ENCODE data around the gene TRIM74.
A peak's percentile ranks its signal among the peaks of the same experiment; 100 is the strongest.
"Not testable (repeated sequence)": the region's sequence is repeated elsewhere in the genome, so short reads cannot be mapped to it uniquely, and the experiment has no call there.

Gene TRIM74

GRCh38 chr7:72954563-72955198, 14.6 kb downstream of the TRIM74 start:
- DNase-seq, result not testable (repeated sequence)

DNA sequence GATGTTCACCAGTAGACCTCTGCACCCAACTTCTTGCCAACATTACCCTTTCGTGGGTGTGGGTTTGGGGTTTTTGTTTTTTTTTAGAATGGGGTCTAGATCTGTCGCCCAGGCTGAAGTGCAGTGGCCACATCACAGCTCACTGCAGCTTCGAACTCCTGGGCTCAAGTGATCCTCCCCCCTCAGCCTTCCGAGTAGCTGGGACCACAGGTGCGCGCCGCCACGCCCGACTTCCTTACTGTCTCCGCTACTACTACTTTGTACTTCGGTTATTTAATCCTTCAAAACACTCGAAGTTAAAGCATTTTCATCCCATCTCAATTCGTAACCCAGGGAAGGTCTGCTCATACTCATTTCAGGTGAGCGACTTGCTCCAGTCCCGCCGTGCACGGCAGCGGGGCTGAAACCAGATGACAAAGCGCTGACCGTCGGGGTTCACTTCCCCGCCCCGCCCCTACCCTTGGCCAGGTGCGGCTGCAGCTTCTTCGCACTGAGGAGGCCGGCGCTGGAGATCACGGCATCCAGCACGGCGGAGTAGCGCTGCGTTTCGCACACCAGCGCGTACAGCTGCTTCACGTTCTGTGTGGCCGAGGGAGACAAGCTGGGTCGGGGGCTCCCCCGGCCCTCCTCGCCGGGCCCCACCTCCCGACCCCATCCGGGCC, 15.2 kb downstream of the TRIM74 start:
- DNase-seq, result not testable (repeated sequence)

GRCh38 chr7:72950432-72950831, 18.8 kb downstream of the TRIM74 start:
- not testable (repeated sequence) for DNase-seq

- DNase-seq, result not testable (repeated sequence)
Observed at GRCh38 chr7:72949686-72950085, 19.6 kb downstream of the TRIM74 start.

DNA sequence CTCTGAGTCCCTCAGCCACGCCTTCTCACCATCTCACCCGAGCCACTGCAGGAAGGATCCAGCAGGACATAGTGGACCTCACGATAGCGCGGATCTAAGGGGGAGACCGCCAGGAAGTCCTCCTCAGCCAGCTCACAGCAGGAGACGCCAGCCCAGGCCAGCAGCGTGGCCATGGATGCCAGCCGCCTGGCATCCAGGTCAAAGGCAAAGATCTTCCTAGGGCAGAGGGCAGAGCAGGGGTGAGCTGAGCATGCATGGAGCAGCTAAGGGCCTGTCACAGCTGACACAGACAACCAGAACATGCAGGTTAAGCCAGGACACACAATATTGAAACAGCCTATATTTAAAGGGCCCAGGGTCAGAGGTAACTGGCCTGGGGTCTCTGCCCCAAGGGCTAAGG, 20.0 kb downstream of the TRIM74 start:
- not testable (repeated sequence) for DNase-seq

- DNase-seq, result not testable (repeated sequence)
Observed at GRCh38 chr7:72948714-72949113, 20.6 kb downstream of the TRIM74 start.

GRCh38 chr7:72946130-72946745, 23.0 kb downstream of the TRIM74 start:
- DNase-seq, result not testable (repeated sequence)

DNA sequence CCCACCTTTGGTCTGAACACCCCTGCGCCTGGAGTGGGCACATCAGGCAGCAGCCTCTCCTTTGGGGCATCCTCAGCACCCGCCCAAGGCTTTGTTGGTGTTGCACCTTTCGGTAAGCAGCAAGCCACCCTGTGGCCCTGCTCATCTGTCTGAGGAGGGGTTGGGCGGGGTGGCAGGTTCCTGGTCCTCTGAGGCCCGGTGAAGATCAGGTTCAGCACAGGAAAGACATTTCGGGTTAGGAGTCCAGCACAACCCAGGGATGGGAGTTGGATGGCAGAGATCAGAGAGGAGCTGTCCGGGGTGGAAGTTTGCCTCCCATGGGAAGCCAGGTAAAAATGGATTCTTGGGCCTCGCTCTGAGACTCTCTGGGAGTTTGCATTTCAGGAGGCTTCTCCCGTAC, 23.7 kb downstream of the TRIM74 start:
- not testable (repeated sequence) for DNase-seq

DNA sequence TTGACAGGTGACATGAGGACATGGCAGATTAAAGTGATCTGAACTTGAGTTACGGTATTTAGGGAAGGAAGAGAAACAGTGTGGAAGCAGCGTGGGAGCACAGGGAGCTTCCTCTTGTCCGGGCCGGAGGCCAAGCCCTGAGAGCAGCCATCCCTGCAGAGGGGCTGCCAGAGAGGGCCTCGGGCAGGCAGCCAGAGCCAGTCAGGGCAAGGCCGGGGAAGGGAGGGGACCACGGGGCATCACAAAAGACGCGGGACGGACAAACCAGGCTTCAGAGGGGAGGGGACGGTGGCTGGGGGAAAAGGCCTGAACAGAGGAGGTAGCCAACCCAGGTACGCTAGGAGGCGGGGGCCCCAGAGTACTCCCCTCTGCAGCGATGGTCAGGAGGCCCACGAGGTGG, 24.3 kb downstream of the TRIM74 start:
- not testable (repeated sequence) for DNase-seq

GRCh38 chr7:72942956-72943355, 26.3 kb downstream of the TRIM74 start:
- DNase-seq, result not testable (repeated sequence)

GRCh38 chr7:72942022-72942705, 27.1 kb downstream of the TRIM74 start:
- not testable (repeated sequence) for DNase-seq

DNA sequence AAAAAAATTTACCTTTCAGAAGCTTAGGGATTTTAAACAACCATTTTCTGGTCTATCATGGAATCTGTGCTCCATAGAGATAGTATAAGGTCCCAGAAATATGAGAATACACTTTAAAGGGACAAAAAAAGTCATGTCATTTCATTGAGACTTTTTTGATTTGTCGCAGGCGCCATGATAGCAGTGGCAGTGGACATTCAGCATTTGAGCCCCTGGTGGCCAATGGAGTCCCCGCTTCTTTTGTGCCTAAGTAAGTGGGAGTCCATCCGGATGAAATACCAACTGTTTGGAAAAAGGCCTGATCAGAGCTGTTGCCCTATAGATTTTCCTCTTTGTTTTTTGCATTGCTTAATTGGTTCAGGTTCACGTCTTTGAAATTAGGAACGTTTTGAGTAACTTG, 41.0 kb downstream of the TRIM74 start:
- not testable (repeated sequence) for DNase-seq

- not testable (repeated sequence) for DNase-seq
Observed at GRCh38 chr7:72927791-72928190, 41.5 kb downstream of the TRIM74 start.

- no peak for DNase-seq
Observed at GRCh38 chr7:72925546-72926120, 43.6 kb downstream of the TRIM74 start.

GRCh38 chr7:72924733-72925545, 44.3 kb downstream of the TRIM74 start, which contains the start of gene POM121:
Gene POM121 (plus strand): TSS chr7:72925095. CDS start chr7:72925122, 27 bp downstream.
- peak; percentile 7 for DNase-seq

- no peak for DNase-seq
Observed at GRCh38 chr7:72924386-72924732, 44.9 kb downstream of the TRIM74 start.

DNA sequence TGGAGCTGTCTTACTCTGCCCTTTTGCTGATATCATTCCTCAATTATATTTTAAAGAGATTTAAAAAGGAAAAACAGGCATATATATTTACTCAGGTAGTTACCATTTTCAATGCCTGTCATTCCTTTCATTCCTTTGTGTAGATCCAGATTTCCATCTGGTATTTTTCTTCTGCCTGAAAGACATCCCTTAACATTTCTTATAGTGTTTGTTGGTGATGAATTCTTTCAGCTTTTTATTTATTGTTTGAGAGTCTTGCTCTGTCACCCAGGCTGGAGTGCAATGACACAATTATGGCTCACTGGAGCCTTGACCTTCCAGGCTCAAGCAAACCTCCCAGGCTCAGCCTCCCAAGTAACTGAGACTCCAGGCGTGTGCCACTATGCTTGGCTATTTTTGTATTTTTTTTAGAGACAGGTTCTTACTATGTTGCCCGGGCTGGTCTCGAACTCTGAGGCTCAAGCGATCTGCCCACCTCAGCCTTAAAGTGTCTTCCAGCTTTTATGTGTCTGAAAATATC, 50.0 kb downstream of the TRIM74 start:
- no peak for DNase-seq

DNA sequence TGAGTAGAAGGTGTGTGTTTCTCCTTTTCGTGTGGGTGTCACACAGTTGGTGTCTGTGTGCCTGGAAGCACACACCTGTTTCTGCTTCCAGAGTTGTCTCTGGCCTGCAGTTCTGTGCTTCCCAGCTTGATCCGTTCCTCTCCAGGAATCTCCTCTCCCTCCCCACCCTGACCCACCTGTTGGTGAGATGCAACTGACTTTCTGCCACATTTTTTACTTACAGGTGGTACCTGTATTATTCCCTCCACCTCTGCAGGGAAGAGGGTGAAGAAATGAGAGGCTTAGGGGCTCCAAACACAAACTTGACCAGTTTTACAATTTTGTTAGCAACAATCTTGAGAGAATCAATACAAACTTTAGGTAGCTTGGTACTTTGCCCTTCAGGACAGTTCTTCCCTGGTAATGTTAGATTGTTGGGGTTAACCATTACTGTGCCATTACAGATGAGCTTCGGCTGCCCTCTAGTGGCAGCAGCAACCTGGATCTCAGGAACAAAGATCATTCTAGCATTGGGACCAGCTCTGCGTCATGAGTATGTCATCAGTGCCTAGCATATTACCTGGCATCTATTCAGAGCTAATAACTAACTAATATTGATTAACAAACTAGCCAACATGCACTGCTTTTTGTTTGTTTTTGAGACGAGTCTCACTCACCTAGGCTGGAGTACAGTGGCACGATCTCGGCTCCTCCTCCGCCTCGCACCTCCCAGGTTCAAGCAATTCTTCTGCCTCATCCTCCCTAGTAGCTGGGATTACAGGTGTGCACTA, 54.3 kb downstream of the TRIM74 start:
- DNase-seq, result peak; percentile 2

DNA sequence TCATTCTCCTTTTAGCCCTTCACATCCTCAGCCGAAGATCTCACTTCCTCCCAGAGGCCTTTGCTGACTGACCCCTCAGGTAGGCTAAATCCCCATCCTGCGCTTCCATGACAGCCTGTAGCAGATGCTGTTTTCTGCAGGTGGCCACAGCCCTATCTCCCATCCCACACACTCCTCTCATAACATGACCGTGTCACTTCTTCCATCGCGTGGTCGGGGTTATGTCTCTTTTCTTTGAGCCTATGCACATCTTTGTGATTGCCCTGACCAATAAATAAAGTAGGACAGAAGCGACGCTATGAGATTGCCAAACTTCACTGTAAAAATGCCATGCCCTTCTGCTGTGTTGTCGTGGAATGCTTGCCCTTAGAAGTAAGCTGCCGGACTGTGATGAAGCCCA, 55.5 kb downstream of the TRIM74 start:
- not testable (repeated sequence) for DNase-seq

- not testable (repeated sequence) for DNase-seq
Observed at GRCh38 chr7:72911395-72911794, 57.9 kb downstream of the TRIM74 start.
